GM18505 (cell line): ENCODE data around the gene GPR68.

Source experiments
- ATAC-seq: cut with Tn5 transposase; IDR thresholded peaks from one replicate; pipeline ENCODE4 v1.9.1; 2021; ENCODE audit not compliant: unreplicated experiment
- POLR2A ChIP-seq: IDR thresholded peaks from 4 replicates; pipeline ENCODE4 v1.6.1; 2011; ENCODE audit warnings: borderline replicate concordance; ENCODE audit not compliant: insufficient read depth, insufficient read length; ENCODE audit errors: extremely low read depth

The GPR68 gene

GRCh38 chr14:91281346-91281745 is 36.8 kb upstream of the GPR68 start:
- no peak for TF ChIP-seq POLR2A
- no peak for ATAC-seq

GRCh38 chr14:91280129-91280528 is 35.6 kb upstream of the GPR68 start:
- TF ChIP-seq POLR2A = no peak
- ATAC-seq = no peak

DNA sequence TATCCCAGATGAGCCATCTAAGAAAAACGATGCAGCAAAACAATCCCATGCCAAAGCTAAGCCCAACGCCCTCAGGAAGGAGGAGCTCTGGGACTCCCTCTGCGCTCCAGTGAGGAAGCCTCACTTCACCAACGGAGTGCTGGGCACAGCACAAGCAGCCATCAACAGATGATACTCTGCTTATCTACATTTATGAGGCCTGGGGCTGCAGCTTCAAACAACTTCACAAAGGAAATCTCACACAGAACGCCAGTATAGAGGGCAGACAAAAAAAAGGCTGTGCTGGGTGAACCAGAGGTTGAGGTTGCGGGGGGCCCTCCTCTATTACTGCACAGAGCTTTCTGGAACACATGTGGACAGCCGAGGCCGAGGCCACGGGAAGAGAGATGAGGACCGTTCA is 34.9 kb upstream of the GPR68 start:
- no peak for ATAC-seq
- TF ChIP-seq POLR2A = no peak

- TF ChIP-seq POLR2A = no peak
- ATAC-seq = no peak
Observed at GRCh38 chr14:91278383-91278715, 33.8 kb upstream of the GPR68 start.

GRCh38 chr14:91277546-91278382 is 33.3 kb upstream of the GPR68 start:
- ATAC-seq = no peak
- no peak for TF ChIP-seq POLR2A

- no peak for ATAC-seq
- no peak for TF ChIP-seq POLR2A
Observed at GRCh38 chr14:91274796-91275195, 30.3 kb upstream of the GPR68 start.

DNA sequence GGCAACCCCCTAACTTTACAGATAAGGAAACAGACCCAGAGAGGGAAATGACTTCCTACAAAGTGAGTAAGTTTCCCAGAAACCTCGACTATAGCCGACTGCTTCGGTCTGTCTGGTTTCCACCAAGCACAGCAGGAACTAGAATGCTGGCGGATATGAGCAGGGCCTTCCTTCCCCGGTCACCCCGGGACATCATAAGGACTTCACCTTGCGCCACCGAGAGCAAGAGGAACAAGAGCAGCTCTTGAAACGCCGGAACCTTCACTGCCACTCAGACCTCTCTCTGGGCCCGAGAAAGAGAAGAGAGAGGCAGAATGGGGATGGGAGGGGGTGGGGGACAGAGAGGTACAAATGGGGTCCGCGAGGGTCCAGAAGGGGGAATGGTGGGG is 29.4 kb upstream of the GPR68 start:
- TF ChIP-seq POLR2A = no peak
- no peak for ATAC-seq

DNA sequence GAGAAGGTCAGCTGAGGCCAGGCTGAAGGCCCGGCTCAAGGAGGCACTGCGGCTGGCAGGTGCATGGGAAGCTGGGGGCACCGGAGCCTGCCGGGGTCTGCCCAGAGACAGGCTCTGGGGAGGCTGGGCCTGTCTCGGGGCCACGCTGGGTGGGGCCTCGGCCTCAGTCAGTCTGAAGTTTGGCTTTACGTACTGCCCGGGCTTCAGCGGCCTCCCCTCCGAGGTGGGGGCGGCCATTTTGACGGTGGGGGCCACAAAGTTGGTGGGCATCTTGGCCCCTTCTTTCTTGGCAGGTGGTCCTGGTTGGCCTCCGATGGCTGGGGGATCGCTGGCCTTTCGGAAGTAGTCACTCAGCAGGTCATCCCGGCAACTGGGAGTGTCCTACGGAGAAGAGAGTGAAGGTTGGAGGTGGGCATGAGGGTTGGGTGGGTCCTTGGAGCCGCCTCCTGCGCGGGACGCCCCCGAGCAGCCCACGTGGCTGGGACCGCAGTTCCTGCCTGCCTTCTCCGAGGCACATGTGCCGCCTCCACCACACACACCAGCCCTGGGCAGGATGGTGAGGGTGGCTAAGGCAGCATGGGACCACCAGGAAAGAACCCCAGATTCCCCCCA is 28.9 kb upstream of the GPR68 start:
- no peak for ATAC-seq
- no peak for TF ChIP-seq POLR2A

DNA sequence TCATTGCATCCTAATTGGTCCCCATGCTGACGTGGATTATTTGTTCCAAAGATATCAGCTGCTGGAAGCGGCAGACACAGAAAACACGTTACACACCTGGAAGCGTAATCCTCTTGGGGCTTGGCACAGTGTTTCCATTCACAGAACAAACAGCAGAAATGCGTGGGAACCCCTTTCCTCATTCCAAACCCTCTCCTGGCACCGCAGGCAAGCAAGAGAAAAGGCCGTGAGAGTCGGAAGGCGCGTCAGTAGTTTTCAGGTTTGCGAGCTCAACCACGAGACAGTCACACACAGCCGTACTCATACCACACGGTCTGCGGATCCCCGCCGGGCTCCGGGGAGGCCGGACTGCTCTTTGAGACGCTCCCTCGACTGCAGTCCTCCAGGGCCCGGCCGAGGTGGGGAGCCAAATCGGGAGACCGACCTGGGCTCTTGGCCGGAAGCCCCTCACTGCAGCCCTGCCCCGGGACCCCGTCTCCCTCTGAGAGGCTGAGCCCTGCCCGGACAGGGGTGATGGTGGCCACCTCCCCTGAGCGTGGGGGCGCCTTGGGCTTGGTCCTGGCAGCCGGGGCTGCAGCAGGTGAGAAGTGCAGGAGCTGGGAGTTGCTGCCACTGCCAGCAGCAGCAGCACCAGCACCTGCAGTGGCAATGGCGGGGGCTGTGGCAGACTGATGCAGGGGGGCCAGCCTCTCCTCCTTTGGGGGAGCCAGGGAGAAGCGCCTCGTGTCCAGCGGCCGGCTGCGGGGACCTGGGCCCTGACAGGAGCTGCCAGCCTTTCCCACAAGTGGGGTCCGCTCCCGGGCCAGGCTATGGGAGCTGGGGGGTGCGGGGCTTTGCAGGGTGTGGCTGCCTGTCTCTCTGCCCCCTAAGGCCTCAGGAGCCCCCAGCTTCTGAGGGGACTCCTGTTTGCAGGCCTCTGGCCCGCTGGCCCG is 28.1 kb upstream of the GPR68 start:
- TF ChIP-seq POLR2A = no peak
- ATAC-seq = no peak

- ATAC-seq = no peak
- TF ChIP-seq POLR2A = no peak
Observed at GRCh38 chr14:91271639-91272038, 27.1 kb upstream of the GPR68 start.

DNA sequence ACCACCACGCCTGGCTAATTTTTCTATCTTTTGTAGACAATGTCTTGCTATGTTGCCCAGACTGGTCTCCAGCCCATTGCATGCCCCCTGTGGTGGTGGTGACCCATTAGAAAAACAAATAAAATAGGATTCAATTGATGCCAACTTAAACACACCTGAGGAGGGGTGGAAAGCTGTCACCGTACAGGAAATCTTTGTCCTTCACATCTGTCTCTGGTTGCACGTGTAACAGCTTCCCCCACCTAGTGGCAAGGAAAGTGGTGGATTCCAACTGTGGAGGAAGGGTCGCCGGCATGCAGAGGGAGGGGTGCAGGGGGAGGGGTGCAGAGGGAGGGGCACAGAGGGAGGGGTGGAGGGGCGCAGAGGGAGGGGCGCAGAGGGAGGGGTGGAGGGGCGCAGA is 26.1 kb upstream of the GPR68 start:
- ATAC-seq = no peak
- TF ChIP-seq POLR2A = no peak

DNA sequence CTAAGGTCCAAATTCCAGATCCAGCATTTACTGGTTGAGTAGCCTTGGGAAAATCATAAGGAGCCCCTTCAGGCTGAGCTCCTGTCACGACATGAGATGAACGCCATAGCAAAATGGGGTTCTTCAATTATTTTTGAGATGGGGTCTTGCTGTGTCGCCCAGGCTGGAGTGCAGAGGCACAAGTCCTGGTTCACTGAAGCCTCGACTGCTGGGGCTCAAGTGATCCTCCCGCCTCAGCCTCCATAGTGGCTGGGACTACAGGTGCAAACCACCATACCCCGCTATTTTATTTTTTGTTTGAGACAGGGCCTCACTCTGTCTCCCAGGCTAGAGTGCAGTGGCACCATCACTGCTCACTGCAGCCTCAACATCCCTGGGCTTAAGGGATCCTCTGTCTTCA is 25.7 kb upstream of the GPR68 start:
- no peak for ATAC-seq

More for the DNA sequence above, 25.7 kb upstream of the GPR68 start:
- no peak for TF ChIP-seq POLR2A
